GM18873 (cell line): ENCODE data around the gene APOL5.
"Not testable (repeated sequence)": the region's sequence is repeated elsewhere in the genome, so short reads cannot be mapped to it uniquely, and the experiment has no call there.

Source experiments
- ATAC-seq: cut with Tn5 transposase; IDR thresholded peaks from one replicate; pipeline ENCODE4 v1.9.1; 2021; ENCODE audit warnings: mild to moderate bottlenecking, moderate library complexity, moderate number of reproducible peaks; ENCODE audit not compliant: unreplicated experiment, low FRiP score

APOL5 gene

GRCh38 chr22:35717572-35717971, at the start of gene APOL5:
Gene APOL5 (plus strand): TSS chr22:35717872. CDS start chr22:35717872, 0 bp downstream.
- no peak for ATAC-seq

- ATAC-seq: no peak
Observed at GRCh38 chr22:35674335-35674734, 43.3 kb upstream of the APOL5 start.

- not testable (repeated sequence) for ATAC-seq
Observed at GRCh38 chr22:35676065-35676464, 41.6 kb upstream of the APOL5 start.

- ATAC-seq: no peak
Observed at GRCh38 chr22:35677460-35678187, 40.0 kb upstream of the APOL5 start.

GRCh38 chr22:35678836-35679235, 38.8 kb upstream of the APOL5 start:
- ATAC-seq: no peak

GRCh38 chr22:35679492-35679891, 38.2 kb upstream of the APOL5 start:
- not testable (repeated sequence) for ATAC-seq

GRCh38 chr22:35681454-35682052, 36.1 kb upstream of the APOL5 start:
- no peak for ATAC-seq

- ATAC-seq: no peak
Observed at GRCh38 chr22:35683560-35683959, 34.1 kb upstream of the APOL5 start.

GRCh38 chr22:35684270-35684700, 33.4 kb upstream of the APOL5 start:
- no peak for ATAC-seq

GRCh38 chr22:35684732-35685131, 32.9 kb upstream of the APOL5 start:
- ATAC-seq: no peak

- ATAC-seq: no peak
Observed at GRCh38 chr22:35685731-35686130, 31.9 kb upstream of the APOL5 start.

GRCh38 chr22:35686298-35686697, 31.4 kb upstream of the APOL5 start:
- ATAC-seq: no peak

- ATAC-seq: no peak
Observed at GRCh38 chr22:35687461-35687860, 30.2 kb upstream of the APOL5 start.

GRCh38 chr22:35688913-35689675, 28.6 kb upstream of the APOL5 start:
- no peak for ATAC-seq

- ATAC-seq: no peak
Observed at GRCh38 chr22:35690001-35690400, 27.7 kb upstream of the APOL5 start.

GRCh38 chr22:35695202-35695601, 22.5 kb upstream of the APOL5 start:
- ATAC-seq: no peak

- ATAC-seq: no peak
Observed at GRCh38 chr22:35697142-35697541, 20.5 kb upstream of the APOL5 start.

- not testable (repeated sequence) for ATAC-seq
Observed at GRCh38 chr22:35699852-35700251, 17.8 kb upstream of the APOL5 start.

- ATAC-seq: no peak
Observed at GRCh38 chr22:35703861-35704584, 13.6 kb upstream of the APOL5 start.

GRCh38 chr22:35705141-35705540, 12.5 kb upstream of the APOL5 start:
- ATAC-seq: no peak

- ATAC-seq: no peak
Observed at GRCh38 chr22:35708453-35708852, 9.2 kb upstream of the APOL5 start.
